OCI-LY7 (cell line): ENCODE measurements around the gene CAMK1.

Source experiments
- CTCF ChIP-seq: fragments of 200-600 bp; sonication (generic); conservative IDR thresholded peaks from 2 replicates; pipeline ENCODE4 v1.5.1; 2014; ENCODE audit warnings: mild to moderate bottlenecking, antibody characterized with exemption, low read length, moderate library complexity, mixed read lengths
- EZH2phosphoT487 ChIP-seq: fragments of 200-600 bp; sonication (generic); IDR thresholded peaks from 2 replicates; pipeline ENCODE4 v1.6.1; 2018; ENCODE audit warnings: low read depth, borderline replicate concordance, mild to moderate bottlenecking, mixed run types, antibody characterized with exemption, low read length, moderate library complexity, mixed read lengths

- no peak for TF ChIP-seq CTCF
- no peak for TF ChIP-seq EZH2phosphoT487
These were observed 41.1 kb upstream of the CAMK1 start for GRCh38 chr3:9810846-9811245.
